ENCODE results near the gene N4BP2.
"Not testable (repeated sequence)": the region's sequence is repeated elsewhere in the genome, so short reads cannot be mapped to it uniquely, and the experiment has no call there.

N4BP2 gene

DNA sequence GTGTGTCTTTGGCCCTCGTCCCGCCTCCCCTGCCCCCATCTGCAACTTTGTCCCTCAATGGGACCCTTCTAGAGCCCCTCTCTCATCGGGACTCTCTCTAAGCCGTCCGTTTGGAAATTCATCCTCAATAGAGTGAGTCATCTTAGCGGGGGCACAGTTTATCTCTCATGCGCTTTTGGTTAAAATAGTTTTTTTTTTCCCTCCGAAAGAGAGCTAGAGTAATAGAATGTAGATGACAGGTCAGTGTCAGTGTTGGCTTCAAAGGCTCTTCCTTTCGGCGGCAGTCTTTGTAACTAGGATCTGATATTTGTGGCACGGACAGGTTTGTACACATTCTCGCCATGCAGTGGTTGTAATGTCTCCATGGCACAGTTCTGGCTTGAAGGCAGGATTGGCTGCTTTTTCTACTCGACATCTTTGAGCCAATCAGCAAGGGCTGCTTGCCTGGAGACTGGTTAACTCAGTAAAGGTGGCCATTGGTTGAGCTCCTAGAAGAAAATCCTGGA, 989 bp downstream of the N4BP2 start:
- FAIRE-seq (peak; percentile 94), DNase-seq (ENCODE audit: insufficient read length, low spot score) (peak; percentile 55)
- TF ChIP-seq POLR2A (IDR thresholded peaks at IDR 0.05; ENCODE audit: low read depth, low read length), result 0 out of 2 replicates have a peak, but pooled peaks have one; percentile 25

DNA sequence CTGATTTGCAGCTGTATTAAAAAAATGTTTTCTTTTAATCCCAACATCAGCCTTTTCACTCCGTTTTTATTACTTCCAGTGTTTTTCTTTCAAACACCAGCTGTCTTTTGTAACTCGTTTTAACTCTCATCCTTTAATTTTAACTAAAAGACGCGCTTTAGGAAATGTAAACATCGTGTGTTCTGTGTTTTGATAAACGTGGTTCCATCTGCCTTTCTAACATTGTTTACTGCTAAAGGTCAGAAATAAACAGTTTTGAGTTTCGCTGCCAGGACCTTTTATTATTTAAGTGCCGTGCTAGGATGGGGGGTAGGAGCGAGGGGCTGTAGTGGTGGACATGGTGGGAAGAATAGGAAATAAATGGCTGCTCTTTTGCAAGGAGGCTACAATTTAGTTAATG, 1.5 kb downstream of the N4BP2 start:
- DNase-seq (ENCODE audit: insufficient read length, low spot score) (no peak), FAIRE-seq (no peak)
- TF ChIP-seq POLR2A (IDR thresholded peaks at IDR 0.05; ENCODE audit: low read depth, low read length), result no peak

- DNase-seq (ENCODE audit: insufficient read length, low spot score), result no peak
- FAIRE-seq, result no peak
- no peak for TF ChIP-seq POLR2A (IDR thresholded peaks at IDR 0.05; ENCODE audit: low read depth, low read length)
These were observed 2.2 kb downstream of the N4BP2 start for GRCh38 chr4:40058854-40059253.

GRCh38 chr4:40059362-40059761, 2.7 kb downstream of the N4BP2 start:
- FAIRE-seq (no peak), DNase-seq (ENCODE audit: insufficient read length, low spot score) (no peak)
- TF ChIP-seq POLR2A (IDR thresholded peaks at IDR 0.05; ENCODE audit: low read depth, low read length), result no peak

GRCh38 chr4:40065010-40065409, 8.4 kb downstream of the N4BP2 start:
- DNase-seq (ENCODE audit: insufficient read length, low spot score) (no peak), FAIRE-seq (no peak)
- TF ChIP-seq POLR2A (IDR thresholded peaks at IDR 0.05; ENCODE audit: low read depth, low read length), result no peak

GRCh38 chr4:40066651-40067050, 10.0 kb downstream of the N4BP2 start:
- TF ChIP-seq POLR2A (IDR thresholded peaks at IDR 0.05; ENCODE audit: low read depth, low read length), result no peak
- no peak for FAIRE-seq
- DNase-seq (ENCODE audit: insufficient read length, low spot score), result no peak

DNA sequence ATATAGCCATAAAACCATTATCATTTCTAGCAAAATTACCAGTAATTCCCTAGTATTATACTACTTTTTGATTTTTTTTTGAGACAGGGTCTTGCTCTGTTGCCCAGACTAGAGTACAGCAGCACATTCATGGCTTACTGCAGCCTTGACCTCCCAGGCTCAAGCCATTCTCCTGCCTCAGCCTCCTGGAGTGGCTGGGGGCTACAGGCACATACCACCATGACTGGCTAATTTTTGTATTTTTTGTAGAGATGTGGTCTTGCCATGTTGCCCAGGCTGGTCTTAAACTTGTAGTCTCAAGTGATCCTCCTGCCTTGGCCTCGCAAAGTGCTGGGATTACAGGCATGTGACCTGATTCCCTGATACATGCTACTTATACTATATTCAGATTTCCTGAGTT, 13.7 kb downstream of the N4BP2 start:
- no peak for TF ChIP-seq POLR2A (IDR thresholded peaks at IDR 0.05; ENCODE audit: low read depth, low read length)
- FAIRE-seq (no peak), DNase-seq (ENCODE audit: insufficient read length, low spot score) (no peak)

DNA sequence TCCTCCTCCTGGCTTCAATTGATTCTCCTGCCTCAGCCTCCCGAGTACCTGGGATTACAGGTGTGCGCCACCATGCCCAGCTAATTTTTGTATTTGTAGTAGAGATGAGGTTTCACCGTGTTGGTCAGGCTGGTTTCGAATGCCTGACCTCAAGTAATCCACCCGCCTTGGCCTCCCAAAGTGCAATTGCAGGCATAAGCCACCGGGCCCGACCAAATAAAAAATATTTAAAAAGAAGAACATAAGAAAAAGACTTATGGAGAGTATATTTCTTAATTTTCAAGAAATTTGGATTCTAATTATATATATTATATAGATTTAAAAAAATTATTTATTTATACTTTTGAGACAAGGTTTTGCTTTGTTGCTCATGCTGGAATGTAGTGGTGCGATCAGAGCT, 29.8 kb downstream of the N4BP2 start:
- no peak for TF ChIP-seq POLR2A (IDR thresholded peaks at IDR 0.05; ENCODE audit: low read depth, low read length)
- no peak for DNase-seq (ENCODE audit: insufficient read length, low spot score)
- FAIRE-seq, result no peak

DNA sequence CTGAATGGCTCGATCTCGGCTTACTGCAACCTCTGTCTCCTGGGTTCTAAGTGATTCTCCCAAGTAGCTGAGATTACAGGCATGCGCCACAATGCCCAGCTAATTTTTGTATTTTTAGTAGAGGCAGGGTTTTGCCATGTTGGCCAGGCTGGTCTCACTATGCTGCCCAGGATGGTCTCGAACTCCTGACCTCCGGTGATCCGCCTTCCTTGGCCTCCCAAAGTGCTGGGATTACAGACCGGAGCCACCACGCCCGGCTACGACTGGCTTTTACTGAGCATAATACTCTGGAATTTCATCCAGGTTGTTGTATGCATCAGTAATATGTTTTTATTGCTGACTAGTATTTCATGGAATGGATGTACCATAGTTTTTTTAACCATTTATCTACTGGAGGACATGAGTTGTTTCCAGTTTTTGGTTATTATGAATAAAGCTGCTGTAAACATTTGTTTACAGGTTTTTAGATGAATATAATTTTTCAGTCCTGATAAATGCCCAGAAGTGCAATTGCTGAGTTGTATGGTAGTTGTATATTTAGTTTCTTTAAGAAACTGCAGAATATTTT, 31.2 kb downstream of the N4BP2 start:
- FAIRE-seq, result no peak
- DNase-seq (ENCODE audit: insufficient read length, low spot score), result no peak
- TF ChIP-seq POLR2A (IDR thresholded peaks at IDR 0.05; ENCODE audit: low read depth, low read length), result no peak

- DNase-seq (ENCODE audit: insufficient read length, low spot score); FAIRE-seq: not testable (repeated sequence)
These were observed 36.8 kb downstream of the N4BP2 start for GRCh38 chr4:40093400-40093799.

- no peak for FAIRE-seq
- TF ChIP-seq POLR2A (IDR thresholded peaks at IDR 0.05; ENCODE audit: low read depth, low read length), result no peak
- no peak for DNase-seq (ENCODE audit: insufficient read length, low spot score)
These were observed 42.4 kb downstream of the N4BP2 start for GRCh38 chr4:40099010-40099409.

- not testable (repeated sequence) for DNase-seq (ENCODE audit: insufficient read length, low spot score); FAIRE-seq
These were observed 50.5 kb downstream of the N4BP2 start for GRCh38 chr4:40107150-40107549.

DNA sequence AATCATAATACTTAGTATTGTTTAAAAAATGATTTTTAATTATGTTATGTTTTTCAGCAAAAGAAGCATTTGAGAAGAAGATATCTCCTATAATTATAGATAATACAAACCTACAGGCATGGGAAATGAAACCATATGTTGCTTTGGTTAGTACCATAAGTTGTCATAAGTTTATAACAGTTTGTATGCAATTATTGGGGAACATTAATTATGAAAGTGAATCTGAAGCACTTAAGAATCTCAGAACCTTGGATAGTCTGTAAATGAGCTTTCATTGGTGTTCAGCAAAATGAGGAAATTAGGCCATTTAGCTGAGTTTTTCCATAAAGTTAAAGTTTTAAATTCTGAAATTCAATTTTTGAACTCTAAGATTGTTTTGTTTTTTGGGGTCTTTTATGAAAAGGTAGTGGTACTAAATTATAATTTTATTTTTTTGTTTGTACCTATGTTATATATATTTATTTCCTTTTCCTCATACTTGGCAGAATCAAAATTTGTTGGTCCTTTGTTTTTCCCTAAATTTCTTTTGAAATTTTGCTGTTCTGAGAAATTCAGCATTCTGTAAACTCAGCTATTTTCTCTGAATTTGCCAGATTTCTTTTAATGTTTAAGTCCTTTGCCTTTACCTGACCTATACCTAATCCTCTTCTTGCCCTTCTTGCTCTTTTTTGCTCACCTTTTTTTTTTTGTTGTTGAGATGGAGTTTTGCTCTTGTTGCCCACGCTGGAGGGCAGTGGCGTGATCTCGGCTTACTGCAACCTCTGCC, 55.6 kb downstream of the N4BP2 start:
- FAIRE-seq (no peak), DNase-seq (ENCODE audit: insufficient read length, low spot score) (no peak)
- TF ChIP-seq POLR2A (IDR thresholded peaks at IDR 0.05; ENCODE audit: low read depth, low read length), result no peak

- TF ChIP-seq POLR2A (IDR thresholded peaks at IDR 0.05; ENCODE audit: low read depth, low read length), result no peak
- no peak for FAIRE-seq
- DNase-seq (ENCODE audit: insufficient read length, low spot score), result no peak
These were observed 57.6 kb downstream of the N4BP2 start for GRCh38 chr4:40114206-40114605.

DNA sequence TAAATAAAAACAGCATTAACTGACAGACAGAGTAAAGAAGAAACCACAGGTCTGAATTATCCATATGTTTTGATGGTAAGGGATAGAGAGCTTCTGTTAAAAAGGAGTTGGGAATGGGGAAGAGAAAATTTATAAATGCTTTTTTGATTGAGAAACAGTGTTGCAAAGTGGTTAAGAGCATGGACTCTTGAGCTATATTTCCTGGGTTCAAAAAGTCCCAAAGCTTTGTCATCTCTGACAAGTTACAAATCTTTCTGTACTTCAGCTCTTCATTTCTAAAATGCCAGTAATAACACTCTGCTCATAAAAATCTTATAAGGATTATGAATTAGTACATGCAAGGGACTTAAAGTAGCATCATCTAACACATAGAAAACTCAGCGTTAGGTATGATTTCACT, 62.2 kb downstream of the N4BP2 start:
- no peak for DNase-seq (ENCODE audit: insufficient read length, low spot score)
- no peak for TF ChIP-seq POLR2A (IDR thresholded peaks at IDR 0.05; ENCODE audit: low read depth, low read length)
- no peak for FAIRE-seq

All from H54 (cell line).